Erythroblast (primary cell): ENCODE measurements around the gene TCHH.
"Not testable (repeated sequence)": the region's sequence is repeated elsewhere in the genome, so short reads cannot be mapped to it uniquely, and the experiment has no call there.

Experiments
- DNase-seq, 2 experiments: peaks; one replicate each; lab custom pipeline; 2025; lab: John Stamatoyannopoulos, UW
- GATA1 ChIP-seq: IDR thresholded peaks from 2 replicates; pipeline ENCODE4 v1.6.1; 2011; ENCODE audit warnings: low read depth, mild to moderate bottlenecking, control low read depth, low read length, moderate library complexity
- POLR2A ChIP-seq: IDR thresholded peaks from 2 replicates; pipeline ENCODE4 v1.6.1; 2011; ENCODE audit warnings: mild to moderate bottlenecking, low read length

The TCHH gene, protein sequence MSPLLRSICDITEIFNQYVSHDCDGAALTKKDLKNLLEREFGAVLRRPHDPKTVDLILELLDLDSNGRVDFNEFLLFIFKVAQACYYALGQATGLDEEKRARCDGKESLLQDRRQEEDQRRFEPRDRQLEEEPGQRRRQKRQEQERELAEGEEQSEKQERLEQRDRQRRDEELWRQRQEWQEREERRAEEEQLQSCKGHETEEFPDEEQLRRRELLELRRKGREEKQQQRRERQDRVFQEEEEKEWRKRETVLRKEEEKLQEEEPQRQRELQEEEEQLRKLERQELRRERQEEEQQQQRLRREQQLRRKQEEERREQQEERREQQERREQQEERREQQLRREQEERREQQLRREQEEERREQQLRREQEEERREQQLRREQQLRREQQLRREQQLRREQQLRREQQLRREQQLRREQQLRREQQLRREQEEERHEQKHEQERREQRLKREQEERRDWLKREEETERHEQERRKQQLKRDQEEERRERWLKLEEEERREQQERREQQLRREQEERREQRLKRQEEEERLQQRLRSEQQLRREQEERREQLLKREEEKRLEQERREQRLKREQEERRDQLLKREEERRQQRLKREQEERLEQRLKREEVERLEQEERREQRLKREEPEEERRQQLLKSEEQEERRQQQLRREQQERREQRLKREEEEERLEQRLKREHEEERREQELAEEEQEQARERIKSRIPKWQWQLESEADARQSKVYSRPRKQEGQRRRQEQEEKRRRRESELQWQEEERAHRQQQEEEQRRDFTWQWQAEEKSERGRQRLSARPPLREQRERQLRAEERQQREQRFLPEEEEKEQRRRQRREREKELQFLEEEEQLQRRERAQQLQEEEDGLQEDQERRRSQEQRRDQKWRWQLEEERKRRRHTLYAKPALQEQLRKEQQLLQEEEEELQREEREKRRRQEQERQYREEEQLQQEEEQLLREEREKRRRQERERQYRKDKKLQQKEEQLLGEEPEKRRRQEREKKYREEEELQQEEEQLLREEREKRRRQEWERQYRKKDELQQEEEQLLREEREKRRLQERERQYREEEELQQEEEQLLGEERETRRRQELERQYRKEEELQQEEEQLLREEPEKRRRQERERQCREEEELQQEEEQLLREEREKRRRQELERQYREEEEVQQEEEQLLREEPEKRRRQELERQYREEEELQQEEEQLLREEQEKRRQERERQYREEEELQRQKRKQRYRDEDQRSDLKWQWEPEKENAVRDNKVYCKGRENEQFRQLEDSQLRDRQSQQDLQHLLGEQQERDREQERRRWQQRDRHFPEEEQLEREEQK (N-terminal part only)

DNA sequence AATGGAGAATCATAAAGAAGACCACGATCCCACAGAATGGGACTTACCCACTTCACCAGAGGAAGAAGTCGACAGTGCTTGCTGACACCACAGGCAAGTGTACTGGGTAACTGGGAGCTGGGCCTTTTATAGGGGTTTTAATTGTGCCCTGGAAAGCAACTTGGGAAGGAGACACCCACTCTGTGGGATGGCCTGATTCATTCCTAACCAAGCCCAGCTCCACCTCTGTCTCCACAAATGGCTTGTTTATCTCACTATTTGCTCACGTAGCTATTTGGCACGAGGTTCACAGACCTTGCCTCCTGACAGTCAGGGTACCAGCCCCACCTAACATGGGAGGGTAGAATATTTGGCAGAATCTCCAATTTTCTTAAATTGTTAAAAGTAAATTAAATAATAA is at the start of gene TCHH:
TSS of gene TCHH (minus strand) at position 101 of the 400 bp plus-strand sequence. CDS start 1,364 bp downstream, outside the sequence.
- DNase-seq, result no peak
- no peak for TF ChIP-seq GATA1
- TF ChIP-seq POLR2A, result no peak

GRCh38 chr1:152164517-152165136 is 49.4 kb upstream of the TCHH start:
- TF ChIP-seq GATA1 (no peak), POLR2A (no peak)
- DNase-seq, result no peak

DNA sequence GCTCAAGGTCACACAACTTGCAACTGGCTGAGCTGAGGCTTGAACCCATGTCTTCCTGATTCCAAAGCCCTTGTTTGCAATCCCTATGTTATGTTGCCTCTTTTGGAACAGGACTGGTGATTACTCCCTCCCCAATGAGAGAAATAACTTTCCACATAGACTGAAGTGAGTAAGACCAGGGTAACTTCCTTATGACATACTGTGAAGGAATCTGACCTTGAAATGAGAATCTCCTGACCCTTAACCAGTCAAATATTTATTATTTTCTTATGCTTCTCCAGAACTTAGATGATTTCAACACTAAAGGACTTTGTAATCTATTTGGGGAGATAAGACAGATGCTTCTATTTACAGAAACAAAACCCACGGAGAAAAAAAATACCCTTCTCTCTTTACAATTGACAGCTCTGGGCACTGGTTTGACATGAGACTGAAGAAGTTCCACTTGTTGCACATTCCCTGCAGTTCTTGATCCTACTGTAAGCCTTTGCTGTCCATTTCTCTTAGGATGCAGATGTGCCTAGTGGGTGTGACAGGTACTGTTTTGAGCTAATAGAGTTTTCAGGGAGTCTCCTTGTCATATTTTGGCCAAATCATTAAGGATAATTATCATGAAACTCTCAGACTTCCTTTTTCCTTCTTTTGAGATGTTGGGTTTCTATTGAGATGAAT is 47.7 kb upstream of the TCHH start:
- no peak for DNase-seq
- TF ChIP-seq POLR2A (no peak), GATA1 (no peak)

GRCh38 chr1:152160576-152160975 is 45.3 kb upstream of the TCHH start:
- DNase-seq, result no peak
- no peak for TF ChIP-seq POLR2A
- TF ChIP-seq GATA1, result no peak

GRCh38 chr1:152159144-152159543 is 43.9 kb upstream of the TCHH start, which contains the start of gene RPTN:
Gene RPTN (minus strand): TSS chr1:152159228. CDS start chr1:152157889, 1,339 bp downstream.
- TF ChIP-seq POLR2A, result no peak
- no peak for TF ChIP-seq GATA1
- no peak for DNase-seq

GRCh38 chr1:152153996-152154395 is 38.8 kb upstream of the TCHH start:
- TF ChIP-seq POLR2A (no peak), GATA1 (no peak)
- no peak for DNase-seq

GRCh38 chr1:152151646-152152045 is 36.4 kb upstream of the TCHH start:
- no peak for DNase-seq
- TF ChIP-seq GATA1 (no peak), POLR2A (no peak)

- no peak for DNase-seq
- no peak for TF ChIP-seq POLR2A
- TF ChIP-seq GATA1, result no peak
These were observed 33.7 kb upstream of the TCHH start for GRCh38 chr1:152148981-152149380.

- no peak for TF ChIP-seq GATA1
- TF ChIP-seq POLR2A, result no peak
- DNase-seq, result no peak
These were observed 32.8 kb upstream of the TCHH start for GRCh38 chr1:152148051-152148450.

DNA sequence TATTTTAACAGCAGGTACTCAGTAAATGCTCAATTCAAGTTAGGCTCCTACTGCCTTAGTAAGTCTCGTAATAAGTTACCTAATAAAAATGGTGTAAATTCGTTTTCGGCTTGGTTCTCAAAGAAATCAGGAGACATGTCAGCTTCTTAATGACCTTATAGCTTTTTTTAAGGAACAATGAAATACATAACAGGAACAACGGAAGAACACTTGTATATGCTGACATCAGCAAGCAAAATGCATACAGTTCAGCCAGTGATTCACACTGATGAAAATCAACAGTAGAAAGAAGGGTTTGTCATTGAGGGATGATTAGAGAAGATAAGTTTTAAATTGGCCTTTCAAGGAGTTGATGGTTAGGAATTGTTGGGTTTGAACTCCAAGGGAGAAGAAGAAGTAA is 30.5 kb upstream of the TCHH start:
- TF ChIP-seq POLR2A, result no peak
- TF ChIP-seq GATA1, result no peak
- no peak for DNase-seq

GRCh38 chr1:152144674-152145183 is 29.5 kb upstream of the TCHH start:
- not testable (repeated sequence) for DNase-seq
